ENCODE results near the gene ZBTB47.

Gene ZBTB47

GRCh38 chr3:42661593-42662022 lies 8.1 kb downstream of the ZBTB47 start:
- H3K4me1 ChIP-seq (ENCODE audit: control insufficient read depth, insufficient read depth, low read length): no peaks in the 10 kb centered on the region
- no peaks in the 10 kb centered on the region for H3K9me3 ChIP-seq (ENCODE audit: control insufficient read depth, insufficient read depth, low read length)
- H3K36me3 ChIP-seq (ENCODE audit: control insufficient read depth, insufficient read depth, low read length): no peaks in the 10 kb centered on the region
- H3K27me3 ChIP-seq (ENCODE audit: control insufficient read depth, insufficient read depth, low read length): no peaks in the 10 kb centered on the region
- no peak overlapping the region for H3K4me3 ChIP-seq (ENCODE audit: low read depth, low read length)
- H3K9ac ChIP-seq (ENCODE audit: low read depth, low read length): no peak overlapping the region

- no peak overlapping the region for H3K4me3 ChIP-seq (ENCODE audit: low read depth, low read length)
- no peak overlapping the region for H3K9ac ChIP-seq (ENCODE audit: low read depth, low read length)
- H3K27me3 ChIP-seq (ENCODE audit: control insufficient read depth, insufficient read depth, low read length): no peaks in the 10 kb centered on the region
- H3K4me1 ChIP-seq (ENCODE audit: control insufficient read depth, insufficient read depth, low read length): no peaks in the 10 kb centered on the region
- no peaks in the 10 kb centered on the region for H3K36me3 ChIP-seq (ENCODE audit: control insufficient read depth, insufficient read depth, low read length)
- H3K9me3 ChIP-seq (ENCODE audit: control insufficient read depth, insufficient read depth, low read length): no peaks in the 10 kb centered on the region
Observed at GRCh38 chr3:42662037-42662812, 8.7 kb downstream of the ZBTB47 start.

DNA sequence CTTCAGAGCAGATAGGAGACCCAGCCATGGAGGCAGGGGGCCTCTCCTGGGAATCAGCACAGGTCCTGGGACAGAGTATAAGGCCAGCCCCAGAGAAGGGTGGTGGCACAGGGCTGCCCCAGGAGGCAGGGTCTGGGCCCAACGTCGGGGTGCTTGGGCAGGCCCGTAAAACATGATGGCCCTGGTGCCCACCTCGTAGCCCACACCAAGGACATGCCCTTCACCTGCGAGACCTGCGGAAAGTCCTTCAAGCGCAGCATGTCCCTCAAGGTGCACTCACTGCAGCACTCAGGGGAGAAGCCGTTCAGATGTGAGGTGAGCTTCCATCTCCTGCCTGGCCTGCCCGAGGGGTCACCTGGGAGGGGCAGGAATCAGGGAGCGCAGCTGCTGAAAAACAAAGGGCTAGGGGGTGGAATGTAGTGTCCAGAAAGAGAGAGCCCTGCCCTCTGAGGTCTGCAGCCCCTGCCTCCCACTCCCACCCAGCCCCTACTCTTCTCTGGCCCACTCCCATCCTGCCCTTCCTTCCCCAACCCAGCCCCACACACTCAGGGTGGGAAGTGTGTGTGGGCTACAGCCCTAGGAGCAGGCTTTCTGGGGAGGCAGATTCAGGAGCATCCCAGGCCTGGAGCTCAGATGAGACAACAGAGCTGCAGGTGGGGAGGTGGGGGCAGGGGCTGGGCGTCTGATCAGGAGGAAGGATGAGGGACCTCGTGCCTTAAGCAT lies 9.5 kb downstream of the ZBTB47 start:
- H3K36me3 ChIP-seq (ENCODE audit: control insufficient read depth, insufficient read depth, low read length): no peaks in the 10 kb centered on the region
- no peak overlapping the region for H3K9ac ChIP-seq (ENCODE audit: low read depth, low read length)
- H3K4me3 ChIP-seq (ENCODE audit: low read depth, low read length): no peak overlapping the region
- H3K9me3 ChIP-seq (ENCODE audit: control insufficient read depth, insufficient read depth, low read length): no peaks in the 10 kb centered on the region
- H3K27me3 ChIP-seq (ENCODE audit: control insufficient read depth, insufficient read depth, low read length): no peaks in the 10 kb centered on the region
- no peaks in the 10 kb centered on the region for H3K4me1 ChIP-seq (ENCODE audit: control insufficient read depth, insufficient read depth, low read length)

- Histone ChIP-seq H3K4me3 (ENCODE audit: low read depth, low read length) (no peak overlapping the region), H3K36me3 (ENCODE audit: control insufficient read depth, insufficient read depth, low read length) (no peaks in the 10 kb centered on the region), H3K27me3 (ENCODE audit: control insufficient read depth, insufficient read depth, low read length) (no peaks in the 10 kb centered on the region), H3K9ac (ENCODE audit: low read depth, low read length) (no peak overlapping the region), H3K4me1 (ENCODE audit: control insufficient read depth, insufficient read depth, low read length) (no peaks in the 10 kb centered on the region), H3K9me3 (ENCODE audit: control insufficient read depth, insufficient read depth, low read length) (no peaks in the 10 kb centered on the region)
Observed at GRCh38 chr3:42663581-42664437, 10.3 kb downstream of the ZBTB47 start.

- Histone ChIP-seq H3K4me1 (ENCODE audit: control insufficient read depth, insufficient read depth, low read length) (no peaks in the 10 kb centered on the region), H3K9me3 (ENCODE audit: control insufficient read depth, insufficient read depth, low read length) (no peaks in the 10 kb centered on the region), H3K27me3 (ENCODE audit: control insufficient read depth, insufficient read depth, low read length) (no peaks in the 10 kb centered on the region), H3K4me3 (ENCODE audit: low read depth, low read length) (no peak overlapping the region), H3K9ac (ENCODE audit: low read depth, low read length) (no peak overlapping the region), H3K36me3 (ENCODE audit: control insufficient read depth, insufficient read depth, low read length) (no peaks in the 10 kb centered on the region)
Observed at GRCh38 chr3:42664438-42664803, 10.9 kb downstream of the ZBTB47 start.

- no peaks in the 10 kb centered on the region for H3K9me3 ChIP-seq (ENCODE audit: control insufficient read depth, insufficient read depth, low read length)
- H3K9ac ChIP-seq (ENCODE audit: low read depth, low read length): no peak overlapping the region
- H3K4me1 ChIP-seq (ENCODE audit: control insufficient read depth, insufficient read depth, low read length): no peaks in the 10 kb centered on the region
- no peaks in the 10 kb centered on the region for H3K36me3 ChIP-seq (ENCODE audit: control insufficient read depth, insufficient read depth, low read length)
- no peaks in the 10 kb centered on the region for H3K27me3 ChIP-seq (ENCODE audit: control insufficient read depth, insufficient read depth, low read length)
- no peak overlapping the region for H3K4me3 ChIP-seq (ENCODE audit: low read depth, low read length)
Observed at GRCh38 chr3:42665050-42665878, 11.8 kb downstream of the ZBTB47 start.

GRCh38 chr3:42666022-42666421 lies 12.5 kb downstream of the ZBTB47 start:
- no peaks in the 10 kb centered on the region for H3K27me3 ChIP-seq (ENCODE audit: control insufficient read depth, insufficient read depth, low read length)
- H3K36me3 ChIP-seq (ENCODE audit: control insufficient read depth, insufficient read depth, low read length): no peaks in the 10 kb centered on the region
- H3K9ac ChIP-seq (ENCODE audit: low read depth, low read length): no peak overlapping the region
- no peak overlapping the region for H3K4me3 ChIP-seq (ENCODE audit: low read depth, low read length)
- no peaks in the 10 kb centered on the region for H3K9me3 ChIP-seq (ENCODE audit: control insufficient read depth, insufficient read depth, low read length)
- no peaks in the 10 kb centered on the region for H3K4me1 ChIP-seq (ENCODE audit: control insufficient read depth, insufficient read depth, low read length)

DNA sequence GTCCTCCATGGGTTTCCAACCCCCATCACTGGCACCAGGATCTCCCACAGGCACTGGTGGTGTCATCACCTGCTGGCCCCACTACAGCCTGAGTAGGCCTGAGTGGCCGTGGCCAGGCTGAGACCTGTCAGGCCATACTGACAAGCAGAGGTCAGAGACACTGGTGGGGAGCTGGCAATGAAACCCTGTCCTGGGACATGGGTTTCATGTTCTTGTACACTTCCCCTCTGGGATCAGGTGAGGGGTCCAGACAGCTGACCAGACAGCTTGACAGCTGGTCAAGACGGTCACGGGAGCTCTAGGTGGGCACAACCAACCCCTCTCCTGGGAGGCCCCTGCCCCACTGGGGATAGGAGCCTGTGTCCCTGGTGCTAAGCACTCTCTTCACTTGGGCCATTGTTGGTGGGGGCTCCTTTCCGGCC lies 13.1 kb downstream of the ZBTB47 start:
- Histone ChIP-seq H3K27me3 (ENCODE audit: control insufficient read depth, insufficient read depth, low read length) (no peaks in the 10 kb centered on the region), H3K36me3 (ENCODE audit: control insufficient read depth, insufficient read depth, low read length) (no peaks in the 10 kb centered on the region), H3K9me3 (ENCODE audit: control insufficient read depth, insufficient read depth, low read length) (no peaks in the 10 kb centered on the region), H3K4me1 (ENCODE audit: control insufficient read depth, insufficient read depth, low read length) (no peaks in the 10 kb centered on the region), H3K4me3 (ENCODE audit: low read depth, low read length) (no peak overlapping the region), H3K9ac (ENCODE audit: low read depth, low read length) (no peak overlapping the region)

DNA sequence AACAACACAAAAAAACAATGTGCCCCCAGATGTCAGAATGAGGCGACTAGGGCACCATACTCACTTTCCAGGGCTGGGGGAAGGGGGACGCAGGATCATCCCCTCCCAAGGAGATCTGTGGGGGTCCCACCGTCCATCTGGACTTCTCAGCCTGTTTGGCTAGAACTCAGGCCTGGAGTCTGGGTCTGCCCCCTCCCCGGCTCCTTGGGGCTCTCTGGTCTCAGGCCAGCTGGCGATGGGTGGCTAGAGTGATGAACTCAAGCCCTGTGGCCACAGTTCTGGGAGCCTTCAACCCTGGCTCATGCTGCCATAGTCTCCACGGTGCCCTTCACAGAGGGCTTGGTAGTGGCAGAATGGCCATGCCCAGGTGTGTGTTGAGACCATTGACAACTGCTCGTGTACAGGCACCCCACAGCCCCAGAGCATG lies 13.6 kb downstream of the ZBTB47 start:
- no peaks in the 10 kb centered on the region for H3K9me3 ChIP-seq (ENCODE audit: control insufficient read depth, insufficient read depth, low read length)
- H3K9ac ChIP-seq (ENCODE audit: low read depth, low read length): no peak overlapping the region
- H3K27me3 ChIP-seq (ENCODE audit: control insufficient read depth, insufficient read depth, low read length): no peaks in the 10 kb centered on the region
- no peaks in the 10 kb centered on the region for H3K4me1 ChIP-seq (ENCODE audit: control insufficient read depth, insufficient read depth, low read length)
- H3K36me3 ChIP-seq (ENCODE audit: control insufficient read depth, insufficient read depth, low read length): no peaks in the 10 kb centered on the region
- H3K4me3 ChIP-seq (ENCODE audit: low read depth, low read length): no peak overlapping the region

DNA sequence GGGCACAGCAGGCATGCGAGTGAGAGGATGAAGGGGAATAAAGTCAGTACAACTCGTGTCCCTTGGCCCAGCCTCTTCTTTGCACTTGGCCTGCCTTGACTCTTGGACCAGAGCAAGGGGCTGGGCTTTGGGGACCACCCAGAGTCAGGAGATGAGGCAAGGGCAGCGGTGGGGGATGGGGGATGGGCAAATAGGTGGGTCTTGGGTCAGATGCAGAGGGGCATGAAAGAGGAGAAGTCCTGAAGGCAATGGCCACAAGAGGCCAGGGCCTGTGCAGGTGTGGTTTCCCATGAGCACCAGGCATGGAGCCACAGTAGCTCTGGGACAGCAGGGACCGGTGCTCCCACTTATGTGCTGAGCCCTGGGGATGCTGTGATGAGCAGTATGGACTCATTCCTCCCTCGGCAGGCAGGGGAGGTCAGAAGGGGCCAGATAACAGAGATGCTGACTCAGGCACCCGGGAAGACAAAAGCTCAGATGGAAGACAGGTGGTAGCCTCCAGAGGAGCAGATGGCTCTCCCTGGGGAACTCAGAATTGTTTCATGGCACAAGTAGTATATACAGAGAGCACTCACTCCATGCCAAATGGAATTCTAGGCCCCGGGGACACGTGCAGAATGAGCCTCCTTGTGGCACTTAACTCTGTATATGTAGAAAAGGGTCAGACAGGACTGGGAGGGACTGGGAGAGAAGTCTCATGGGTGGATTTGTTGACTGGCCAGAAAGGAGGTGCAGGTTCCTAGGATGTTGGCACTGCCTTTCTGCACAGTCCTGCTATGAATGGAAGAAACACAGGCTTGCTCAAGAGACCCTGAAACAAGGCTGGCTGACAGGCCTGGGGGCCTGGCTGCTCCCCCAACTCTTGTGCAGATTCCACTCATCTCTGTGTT lies 14.3 kb downstream of the ZBTB47 start:
- Histone ChIP-seq H3K4me1 (ENCODE audit: control insufficient read depth, insufficient read depth, low read length) (no peaks in the 10 kb centered on the region), H3K36me3 (ENCODE audit: control insufficient read depth, insufficient read depth, low read length) (no peaks in the 10 kb centered on the region), H3K9me3 (ENCODE audit: control insufficient read depth, insufficient read depth, low read length) (no peaks in the 10 kb centered on the region), H3K27me3 (ENCODE audit: control insufficient read depth, insufficient read depth, low read length) (no peaks in the 10 kb centered on the region), H3K4me3 (ENCODE audit: low read depth, low read length) (no peak overlapping the region), H3K9ac (ENCODE audit: low read depth, low read length) (no peak overlapping the region)
